Neural cell (in vitro differentiated cells): ENCODE data around the gene RASAL1. TPM values are rescaled to one million over a fixed set of nuclear protein-coding genes. Genes with fewer than 3 reads are reported as not detected.

ENCODE experiments used
- H2AFZ ChIP-seq: fragments of 200-600, 300-800 bp; sonication (generic), shearing (Covaris generic); 2 replicates; pipeline ENCODE4 v1.6.0; 2014; ENCODE audit warnings: low read depth, mild to moderate bottlenecking, antibody characterized with exemption, low read length, moderate library complexity
- H3F3A ChIP-seq: fragments of 200-600 bp; shearing (Covaris generic); 2 replicates; pipeline ENCODE4 v1.6.1; 2016; ENCODE audit warnings: mild to moderate bottlenecking, moderate library complexity, mixed read lengths, antibody characterized with exemption, low read length; ENCODE audit not compliant: insufficient read depth, poor library complexity, severe bottlenecking
- H3K27ac ChIP-seq: fragments of 200-600, 300-800 bp; sonication (generic), shearing (Covaris generic); 2 replicates; pipeline ENCODE4 v1.5.1; 2014; ENCODE audit warnings: mild to moderate bottlenecking, low read length, moderate library complexity
- H3K27me3 ChIP-seq: fragments of 300-800, 200-600 bp; sonication (generic), shearing (Covaris generic); 2 replicates; pipeline ENCODE4 v1.6.0; 2014; ENCODE audit warnings: mild to moderate bottlenecking, low read depth, low read length, moderate library complexity; ENCODE audit not compliant: insufficient read depth
- H3K36me3 ChIP-seq: fragments of 300-800, 200-600 bp; sonication (generic), shearing (Covaris generic); 2 replicates; pipeline ENCODE4 v1.5.1; 2014; ENCODE audit warnings: mild to moderate bottlenecking, antibody characterized with exemption, low read length, moderate library complexity; ENCODE audit not compliant: insufficient read depth
- H3K4me2 ChIP-seq: fragments of 300-800, 200-600 bp; sonication (generic), shearing (Covaris generic); 2 replicates; pipeline ENCODE4 v1.6.0; 2014; ENCODE audit warnings: mild to moderate bottlenecking, low read length
- H3K4me3 ChIP-seq: fragments of 300-800, 200-600 bp; sonication (generic), shearing (Covaris generic); 2 replicates; pipeline ENCODE4 v1.5.1; 2014; ENCODE audit warnings: mild to moderate bottlenecking, low read length, moderate library complexity
- H3K79me2 ChIP-seq: fragments of 200-600 bp; shearing (Covaris generic); replicated peaks from 2 replicates; pipeline ENCODE4 v1.6.0; 2014; ENCODE audit warnings: mild to moderate bottlenecking, low read length, moderate library complexity; ENCODE audit not compliant: insufficient read depth
- H3K9ac ChIP-seq: fragments of 300-800, 200-600 bp; sonication (generic), shearing (Covaris generic); 2 replicates; pipeline ENCODE4 v1.6.1; 2016; ENCODE audit warnings: mild to moderate bottlenecking, low read length, mixed read lengths
- H3K9me2 ChIP-seq: fragments of 200-600 bp; shearing (Covaris generic); 2 replicates; pipeline ENCODE4 v1.6.1; 2016; ENCODE audit warnings: mild to moderate bottlenecking, low read length, mixed read lengths; ENCODE audit not compliant: insufficient read depth
- H3K9me3 ChIP-seq: fragments of 200-600, 300-800 bp; sonication (generic), shearing (Covaris generic); 2 replicates; pipeline ENCODE4 v1.6.1; 2016; ENCODE audit warnings: mild to moderate bottlenecking, mixed run types, low read length, moderate library complexity, mixed read lengths
- H4K20me1 ChIP-seq: fragments of 200-600 bp; shearing (Covaris generic); 2 replicates; pipeline ENCODE4 v1.6.1; 2016; ENCODE audit warnings: mild to moderate bottlenecking, mixed run types; ENCODE audit not compliant: insufficient read depth
- EZH2 ChIP-seq: fragments of 200-600, 300-800 bp; shearing (Covaris generic), sonication (generic); IDR thresholded peaks from 2 replicates; pipeline ENCODE4 v1.6.1; 2014; ENCODE audit warnings: antibody characterized with exemption, low read length, borderline replicate concordance, mild to moderate bottlenecking; ENCODE audit not compliant: insufficient read depth, poor library complexity, severe bottlenecking
- POLR2AphosphoS5 ChIP-seq: IDR thresholded peaks from 2 replicates; pipeline ENCODE4 v1.6.1; 2012
- RAD21 ChIP-seq: fragments of 450-650 bp; conservative IDR thresholded peaks from 2 replicates; pipeline ENCODE4 v1.6.1; 2014; ENCODE audit warnings: antibody characterized with exemption, mild to moderate bottlenecking, moderate library complexity
- SMC3 ChIP-seq: fragments of 450-650 bp; conservative IDR thresholded peaks from 2 replicates; pipeline ENCODE4 v1.6.1; 2014; ENCODE audit warnings: antibody characterized with exemption, mild to moderate bottlenecking, moderate library complexity; ENCODE audit not compliant: poor library complexity
- TAF1 ChIP-seq: IDR thresholded peaks from 2 replicates; pipeline ENCODE4 v1.6.1; 2012; ENCODE audit warnings: low read depth
- polyA plus RNA-seq: library from polyadenylated mRNA; depleted of rRNA; stranded (reverse); fragments of >200 nt; gene quantifications from 2 replicates; pipeline ENCODE4 v1.2.3, GENCODE V29; 2014
- small RNA-seq, 3 experiments: library from RNA; depleted of rRNA; stranded (forward); fragments of <200 nt; gene quantifications; one replicate each; pipeline ENCODE3, GENCODE V24; 2012
- TF ChIP-seq, protein P1 (sequence below): fragments of 450-650 bp; IDR thresholded peaks from 2 replicates; pipeline ENCODE4 v1.5.1; 2014; ENCODE audit warnings: antibody characterized with exemption, mild to moderate bottlenecking, moderate library complexity; ENCODE audit not compliant: poor library complexity, severe bottlenecking

Gene RASAL1
- polyA plus RNA-seq, 1 donor from 2014 or later = 0.15 TPM

DNA sequence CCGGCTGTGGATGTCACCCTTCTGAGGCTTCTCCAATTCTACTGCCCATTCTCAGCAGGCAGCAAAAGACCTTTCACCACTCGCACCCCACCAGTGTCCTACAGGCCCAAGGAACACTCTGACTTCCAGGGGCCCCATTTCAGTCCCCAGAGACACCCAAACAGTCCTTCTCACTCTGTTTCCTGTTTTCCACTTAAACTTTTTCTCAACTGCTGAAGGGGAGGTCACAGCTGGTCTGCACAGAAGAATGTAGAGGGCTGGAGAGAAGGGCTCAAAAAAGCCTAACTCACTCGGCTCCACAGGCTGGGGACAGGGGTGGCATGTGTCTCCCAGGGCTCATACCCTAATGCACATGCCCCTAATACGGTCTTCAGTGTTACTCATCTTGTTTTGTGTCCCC, 83.2 kb downstream of the RASAL1 start:
- H3K4me3 ChIP-seq = no peak overlapping the region
- H3K27me3 ChIP-seq = no peaks in the 10 kb centered on the region
- no peak for TF ChIP-seq SMC3
- H3K36me3 ChIP-seq = no peaks in the 10 kb centered on the region
- H3K9me2 ChIP-seq = no peaks in the 10 kb centered on the region
- no peak overlapping the region for H3K27ac ChIP-seq
- peaks cover 10% of the 10 kb centered on the region for H3K79me2 ChIP-seq
- H3K4me2 ChIP-seq = no peak overlapping the region
- no peaks in the 10 kb centered on the region for H3K9me3 ChIP-seq
- H4K20me1 ChIP-seq = no peaks in the 10 kb centered on the region
- H3F3A ChIP-seq = no peaks in the 10 kb centered on the region
- no peak overlapping the region for H3K9ac ChIP-seq
- no peak overlapping the region for H2AFZ ChIP-seq

DNA sequence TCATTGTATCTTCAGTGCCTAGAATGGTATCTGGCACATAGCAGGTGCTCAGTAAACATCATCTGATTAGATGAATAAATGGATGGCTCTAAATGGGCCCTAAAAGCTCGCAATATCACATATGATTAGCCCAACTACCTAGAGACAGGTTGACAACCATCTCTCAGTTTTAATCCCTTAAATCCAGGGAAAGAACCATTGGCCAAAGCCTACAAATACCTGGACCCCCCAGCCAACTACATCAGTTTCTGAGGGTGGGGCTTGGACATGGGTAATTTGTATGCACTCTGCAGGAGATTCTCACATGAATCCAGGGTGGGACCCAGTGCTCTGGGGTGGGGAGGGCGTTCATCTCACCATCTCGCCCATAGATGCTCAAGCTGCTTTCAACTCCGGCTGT, 83.8 kb downstream of the RASAL1 start:
- no peaks in the 10 kb centered on the region for H3K27me3 ChIP-seq
- no peaks in the 10 kb centered on the region for H3K9me2 ChIP-seq
- H3K9ac ChIP-seq = no peak overlapping the region
- H4K20me1 ChIP-seq = no peaks in the 10 kb centered on the region
- TF ChIP-seq EZH2 (no peak), POLR2AphosphoS5 (no peak)
- H2AFZ ChIP-seq = no peak overlapping the region
- H3K79me2 ChIP-seq = peaks cover 10% of the 10 kb centered on the region
- no peak overlapping the region for H3K4me3 ChIP-seq
- H3K9me3 ChIP-seq = no peaks in the 10 kb centered on the region
- H3K27ac ChIP-seq = no peak overlapping the region
- no peaks in the 10 kb centered on the region for H3F3A ChIP-seq
- H3K36me3 ChIP-seq = no peaks in the 10 kb centered on the region
- H3K4me2 ChIP-seq = no peak overlapping the region

DNA sequence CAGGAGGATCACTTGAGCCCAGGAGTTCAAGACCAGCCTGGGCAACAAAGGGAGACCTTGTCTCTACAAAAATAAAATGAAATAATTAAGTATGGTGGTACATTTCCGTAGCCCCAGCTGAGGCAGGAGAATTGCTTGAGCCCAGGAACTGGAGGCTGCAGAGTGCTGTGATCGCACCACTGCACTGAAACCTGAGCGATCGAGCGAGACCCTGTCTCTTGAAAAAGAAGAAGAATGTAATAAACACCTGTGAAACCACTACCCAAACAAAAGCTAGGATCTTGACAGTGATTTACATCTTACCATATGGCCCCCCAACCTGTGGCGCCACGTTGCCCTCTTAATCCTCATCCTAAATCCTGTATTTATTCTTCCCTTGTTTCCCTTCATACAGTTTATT, 84.8 kb downstream of the RASAL1 start:
- Histone ChIP-seq H3K79me2 (peaks cover 4% of the 10 kb centered on the region), H3K27ac (no peak overlapping the region), H3F3A (no peaks in the 10 kb centered on the region), H4K20me1 (no peaks in the 10 kb centered on the region), H3K36me3 (no peaks in the 10 kb centered on the region), H3K9me2 (no peaks in the 10 kb centered on the region), H3K27me3 (no peaks in the 10 kb centered on the region), H3K4me2 (no peak overlapping the region), H3K4me3 (no peak overlapping the region), H3K9ac (no peak overlapping the region), H2AFZ (no peak overlapping the region), H3K9me3 (no peaks in the 10 kb centered on the region)
- TF ChIP-seq TAF1 (no peak), POLR2AphosphoS5 (no peak), EZH2 (no peak)

DNA sequence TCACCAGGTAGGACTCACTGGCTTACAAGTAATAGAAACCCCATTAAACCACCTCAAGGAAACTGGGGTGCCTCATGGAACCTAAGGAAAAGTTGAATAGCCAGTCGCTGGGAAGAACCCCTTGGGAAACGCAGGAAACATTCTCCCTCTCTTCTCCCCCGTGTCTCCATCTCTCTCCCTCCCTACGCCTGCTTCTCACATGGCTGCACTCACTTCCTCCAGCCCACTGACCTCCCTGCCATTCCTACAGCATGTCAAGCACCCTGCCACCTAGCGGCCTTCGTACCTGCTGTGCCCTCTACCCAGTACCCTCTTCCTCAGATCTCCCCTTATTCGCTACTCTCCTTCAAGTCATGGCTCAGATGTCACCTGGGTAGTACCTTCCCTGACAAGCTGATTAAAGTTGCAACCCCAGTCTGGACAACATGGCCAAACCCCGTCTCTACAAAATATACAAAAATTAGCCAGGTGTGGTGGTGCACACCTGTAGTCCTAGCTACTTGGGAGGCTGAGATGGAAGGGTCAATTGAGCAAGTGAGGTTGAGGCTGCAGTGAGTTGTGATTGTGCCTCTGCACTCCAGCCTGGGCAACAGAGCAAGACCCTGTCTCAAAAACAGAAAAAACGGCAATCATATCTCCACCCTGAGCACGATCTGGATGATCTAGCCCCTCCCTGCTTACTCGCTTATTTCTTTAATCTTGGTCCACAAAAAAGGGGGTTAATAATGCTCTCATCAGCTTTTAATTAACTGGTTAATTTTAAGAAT, 85.4 kb downstream of the RASAL1 start:
- TF ChIP-seq, protein P1, sequence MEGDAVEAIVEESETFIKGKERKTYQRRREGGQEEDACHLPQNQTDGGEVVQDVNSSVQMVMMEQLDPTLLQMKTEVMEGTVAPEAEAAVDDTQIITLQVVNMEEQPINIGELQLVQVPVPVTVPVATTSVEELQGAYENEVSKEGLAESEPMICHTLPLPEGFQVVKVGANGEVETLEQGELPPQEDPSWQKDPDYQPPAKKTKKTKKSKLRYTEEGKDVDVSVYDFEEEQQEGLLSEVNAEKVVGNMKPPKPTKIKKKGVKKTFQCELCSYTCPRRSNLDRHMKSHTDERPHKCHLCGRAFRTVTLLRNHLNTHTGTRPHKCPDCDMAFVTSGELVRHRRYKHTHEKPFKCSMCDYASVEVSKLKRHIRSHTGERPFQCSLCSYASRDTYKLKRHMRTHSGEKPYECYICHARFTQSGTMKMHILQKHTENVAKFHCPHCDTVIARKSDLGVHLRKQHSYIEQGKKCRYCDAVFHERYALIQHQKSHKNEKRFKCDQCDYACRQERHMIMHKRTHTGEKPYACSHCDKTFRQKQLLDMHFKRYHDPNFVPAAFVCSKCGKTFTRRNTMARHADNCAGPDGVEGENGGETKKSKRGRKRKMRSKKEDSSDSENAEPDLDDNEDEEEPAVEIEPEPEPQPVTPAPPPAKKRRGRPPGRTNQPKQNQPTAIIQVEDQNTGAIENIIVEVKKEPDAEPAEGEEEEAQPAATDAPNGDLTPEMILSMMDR = peak; percentile 25
- TF ChIP-seq RAD21 = no peak
- no peaks in the 10 kb centered on the region for H4K20me1 ChIP-seq
- no peak overlapping the region for H2AFZ ChIP-seq
- no peaks in the 10 kb centered on the region for H3K36me3 ChIP-seq
- H3K9me3 ChIP-seq = no peaks in the 10 kb centered on the region
- H3K9ac ChIP-seq = no peak overlapping the region
- no peak overlapping the region for H3K4me3 ChIP-seq
- no peaks in the 10 kb centered on the region for H3F3A ChIP-seq
- no peaks in the 10 kb centered on the region for H3K9me2 ChIP-seq
- H3K27ac ChIP-seq = no peak overlapping the region
- H3K4me2 ChIP-seq = no peak overlapping the region
- H3K27me3 ChIP-seq = peaks cover 3% of the 10 kb centered on the region
- no peaks in the 10 kb centered on the region for H3K79me2 ChIP-seq

Small RNA genes lying within 50 kb of the gene (small RNA-seq; reads per million reads assigned to genes)
- gene MIR7106 (0 reads per million in 3 experiments), gene RF00019 (0 to 1.2 (median 0) reads per million in 3 experiments)

Other genes starting within 250 kb of the RASAL1 start
- gene OAS1, start 228.8 kb downstream of the RASAL1 start, polyA plus RNA-seq = not detected in 2 replicates
- gene OAS3, start 197.3 kb downstream of the RASAL1 start, polyA plus RNA-seq = not detected in 2 replicates
- not detected in 2 replicates for gene OAS2, start 157.2 kb downstream of the RASAL1 start, polyA plus RNA-seq
- gene DTX1, start 79.0 kb downstream of the RASAL1 start, polyA plus RNA-seq = 30.7 and 42.8 TPM in 2 replicates
- not detected in 2 replicates for gene CFAP73, start 14.0 kb upstream of the RASAL1 start, polyA plus RNA-seq
- gene DDX54, start 49.7 kb upstream of the RASAL1 start, polyA plus RNA-seq = 52.2 and 63.3 TPM in 2 replicates
- gene RITA1, start 50.0 kb upstream of the RASAL1 start, polyA plus RNA-seq = 22.8 and 23.3 TPM in 2 replicates
- 3.8 and 4.0 TPM in 2 replicates for gene TPCN1, start 85.7 kb upstream of the RASAL1 start, polyA plus RNA-seq
- gene SLC8B1, start 199.3 kb upstream of the RASAL1 start, polyA plus RNA-seq = 1.1 TPM in 2 replicates
- 4.8 and 6.7 TPM in 2 replicates for gene PLBD2, start 222.8 kb upstream of the RASAL1 start, polyA plus RNA-seq